Nephron progenitor cell (in vitro differentiated cells): Measurements from ENCODE around the gene PPP1R10.

Source experiments
- DNase-seq: peaks from one replicate; pipeline ENCODE4 v3.0.0; 2021
- H3K27ac Mint-ChIP-seq: 2 replicates; pipeline ENCODE4 v1.8.0; 2021; ENCODE audit warnings: mild to moderate bottlenecking, moderate library complexity, mixed read lengths
- H3K27me3 Mint-ChIP-seq: 2 replicates; pipeline ENCODE4 v1.8.0; 2021; ENCODE audit warnings: mild to moderate bottlenecking, low read depth, mixed read lengths; ENCODE audit not compliant: poor library complexity
- H3K36me3 Mint-ChIP-seq: 2 replicates; pipeline ENCODE4 v1.8.0; 2021; ENCODE audit warnings: low read depth, mixed read lengths
- H3K4me1 Mint-ChIP-seq: 2 replicates; pipeline ENCODE4 v1.8.0; 2021; ENCODE audit warnings: mixed read lengths
- H3K4me3 Mint-ChIP-seq: 2 replicates; pipeline ENCODE4 v1.8.0; 2021; ENCODE audit warnings: mild to moderate bottlenecking, moderate library complexity, mixed read lengths
- H3K9me3 Mint-ChIP-seq: 2 replicates; pipeline ENCODE4 v1.8.0; 2021; ENCODE audit warnings: mild to moderate bottlenecking, moderate library complexity, mixed read lengths
- TF ChIP-seq, protein P1 (sequence below): fragments of 200-600 bp; sonication (generic); IDR thresholded peaks from 2 replicates; pipeline ENCODE4 v1.5.0; 2021; ENCODE audit warnings: antibody characterized with exemption

Gene PPP1R10

DNA sequence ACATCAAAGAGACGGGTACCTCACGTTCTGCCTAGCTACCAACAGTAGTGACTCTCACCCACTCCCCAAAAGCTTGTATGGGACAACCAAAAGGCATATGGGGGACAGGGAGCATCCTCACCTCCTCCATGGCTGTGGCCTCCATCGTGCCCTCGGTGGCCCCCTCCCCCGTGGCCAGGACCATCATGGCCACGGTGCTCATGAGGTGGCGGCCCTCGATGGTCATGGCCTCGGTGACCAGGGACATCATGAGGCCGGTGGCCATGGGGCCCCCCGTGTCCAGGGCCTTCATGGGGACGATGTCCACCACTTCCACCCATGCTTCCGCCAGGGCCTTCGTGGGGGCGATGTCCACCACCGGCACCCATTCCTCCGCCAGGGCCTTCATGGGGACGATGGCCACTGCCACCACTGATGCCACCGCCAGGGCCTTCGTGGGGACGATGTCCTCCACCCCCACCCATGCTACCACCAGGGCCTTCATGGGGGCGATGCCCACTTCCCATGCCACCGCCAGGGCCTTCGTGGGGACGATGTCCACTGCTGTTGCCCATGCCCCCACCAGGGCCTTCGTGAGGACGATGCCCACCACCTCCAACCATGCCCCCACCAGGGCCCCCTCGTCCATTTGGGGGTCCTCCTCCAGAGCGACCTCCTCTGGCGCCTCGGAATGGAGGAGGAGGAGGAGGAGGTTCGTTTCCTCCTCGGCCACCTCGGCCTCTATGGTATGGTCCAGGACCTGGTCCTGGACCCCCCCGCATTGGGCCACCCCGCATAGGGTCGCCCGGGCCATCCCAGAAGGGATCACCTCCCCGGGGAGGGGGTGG, 15.0 kb downstream of the PPP1R10 start:
- Mint-ChIP-seq H3K27me3 (no peaks in the 10 kb centered on the region), H3K9me3 (no peaks in the 10 kb centered on the region), H3K4me3 (no peak overlapping the region), H3K4me1 (peaks cover 5% of the 10 kb centered on the region), H3K36me3 (peaks cover 68% of the 10 kb centered on the region), H3K27ac (peak overlapping the region; percentile 80)
- DNase-seq: no peak
- TF ChIP-seq, protein P1, sequence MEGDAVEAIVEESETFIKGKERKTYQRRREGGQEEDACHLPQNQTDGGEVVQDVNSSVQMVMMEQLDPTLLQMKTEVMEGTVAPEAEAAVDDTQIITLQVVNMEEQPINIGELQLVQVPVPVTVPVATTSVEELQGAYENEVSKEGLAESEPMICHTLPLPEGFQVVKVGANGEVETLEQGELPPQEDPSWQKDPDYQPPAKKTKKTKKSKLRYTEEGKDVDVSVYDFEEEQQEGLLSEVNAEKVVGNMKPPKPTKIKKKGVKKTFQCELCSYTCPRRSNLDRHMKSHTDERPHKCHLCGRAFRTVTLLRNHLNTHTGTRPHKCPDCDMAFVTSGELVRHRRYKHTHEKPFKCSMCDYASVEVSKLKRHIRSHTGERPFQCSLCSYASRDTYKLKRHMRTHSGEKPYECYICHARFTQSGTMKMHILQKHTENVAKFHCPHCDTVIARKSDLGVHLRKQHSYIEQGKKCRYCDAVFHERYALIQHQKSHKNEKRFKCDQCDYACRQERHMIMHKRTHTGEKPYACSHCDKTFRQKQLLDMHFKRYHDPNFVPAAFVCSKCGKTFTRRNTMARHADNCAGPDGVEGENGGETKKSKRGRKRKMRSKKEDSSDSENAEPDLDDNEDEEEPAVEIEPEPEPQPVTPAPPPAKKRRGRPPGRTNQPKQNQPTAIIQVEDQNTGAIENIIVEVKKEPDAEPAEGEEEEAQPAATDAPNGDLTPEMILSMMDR: no peak

DNA sequence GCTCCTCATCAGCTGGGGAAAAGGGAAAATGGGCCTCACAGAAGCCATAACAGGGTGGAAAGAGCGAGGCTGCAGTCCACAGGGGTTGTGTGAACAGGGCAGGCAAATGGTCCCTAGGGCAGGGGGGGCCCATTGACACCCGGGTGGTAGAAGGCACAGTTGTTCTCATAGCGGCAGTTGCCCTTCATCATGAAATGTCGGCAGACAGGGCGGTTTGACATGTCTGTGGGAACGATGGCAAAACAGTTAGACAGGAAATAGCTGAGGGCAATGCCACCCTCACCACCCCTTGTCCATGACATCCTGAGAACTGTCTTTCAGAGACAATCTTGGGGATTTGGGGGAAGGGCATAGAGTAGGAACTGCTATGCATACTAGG, 15.6 kb downstream of the PPP1R10 start:
- Mint-ChIP-seq H3K36me3 (peaks cover 65% of the 10 kb centered on the region), H3K27me3 (no peaks in the 10 kb centered on the region), H3K27ac (peak overlapping the region; percentile 80), H3K9me3 (no peaks in the 10 kb centered on the region), H3K4me1 (peaks cover 5% of the 10 kb centered on the region), H3K4me3 (no peak overlapping the region)
- TF ChIP-seq, protein P1: no peak
- no peak for DNase-seq

DNA sequence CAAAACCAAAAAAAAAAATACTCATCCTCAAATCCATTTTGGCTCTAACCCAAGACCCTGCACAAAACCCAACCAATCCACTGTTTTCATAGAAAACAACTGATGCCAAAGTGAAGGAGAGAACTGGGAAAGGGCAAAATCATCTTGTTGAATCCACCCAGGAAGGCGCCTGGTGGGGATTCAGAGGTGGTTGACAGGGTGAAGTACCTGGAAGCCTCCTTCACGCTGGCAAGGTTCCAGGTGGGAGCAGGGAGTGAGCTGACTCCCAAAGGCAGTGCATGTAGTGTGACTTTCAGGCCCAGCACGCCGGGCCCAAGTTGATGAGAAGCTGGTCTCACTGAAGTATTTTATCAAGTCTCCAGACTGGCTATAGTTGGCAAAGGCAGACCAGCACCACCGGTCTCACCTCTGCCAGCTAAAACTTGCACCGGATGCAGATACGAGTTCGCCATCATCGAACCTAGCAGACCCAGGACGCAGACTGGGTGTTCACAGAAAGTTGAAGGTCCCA, 16.5 kb downstream of the PPP1R10 start:
- Mint-ChIP-seq H3K4me3 (no peak overlapping the region), H3K9me3 (no peaks in the 10 kb centered on the region), H3K36me3 (peaks cover 58% of the 10 kb centered on the region), H3K27ac (peak overlapping the region; percentile 64), H3K27me3 (peaks cover 3% of the 10 kb centered on the region), H3K4me1 (peaks cover 5% of the 10 kb centered on the region)
- DNase-seq: no peak
- TF ChIP-seq, protein P1: no peak

DNA sequence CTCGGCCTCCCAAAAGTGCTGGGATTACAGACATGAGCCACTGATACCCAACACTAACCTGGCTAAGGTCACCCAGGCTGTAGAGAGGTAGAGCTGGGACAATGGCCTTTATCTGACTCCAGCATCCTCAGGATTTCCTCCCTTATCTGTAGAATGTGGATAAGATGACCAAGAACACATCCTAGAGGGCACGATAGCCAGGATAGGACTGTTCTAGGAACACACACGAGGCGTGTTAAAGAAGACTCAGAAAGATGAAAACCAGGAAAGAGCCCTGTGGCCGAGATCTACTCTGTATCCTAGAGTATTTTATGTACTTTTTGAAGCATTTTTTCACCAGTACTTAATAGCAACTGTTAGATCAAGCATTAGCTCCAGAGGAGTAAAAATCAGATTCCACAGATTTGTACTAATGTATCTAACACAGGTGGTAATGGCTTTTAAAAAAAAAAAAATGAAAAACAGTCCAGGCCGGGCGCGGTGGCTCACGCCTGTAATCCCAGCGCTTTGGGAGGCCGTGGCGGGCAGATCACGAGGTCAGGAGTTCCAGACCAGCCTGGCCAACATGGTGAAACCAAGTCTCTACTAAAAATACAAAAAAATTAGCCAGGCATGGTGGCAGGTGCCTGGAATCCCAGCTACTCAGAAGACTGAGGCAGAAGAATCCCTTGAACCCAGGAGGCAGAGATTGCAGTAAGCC, 17.3 kb downstream of the PPP1R10 start:
- Mint-ChIP-seq H3K27me3 (peaks cover 3% of the 10 kb centered on the region), H3K27ac (peak overlapping the region; percentile 97), H3K9me3 (no peaks in the 10 kb centered on the region), H3K4me3 (no peak overlapping the region), H3K36me3 (peaks cover 56% of the 10 kb centered on the region), H3K4me1 (peaks cover 5% of the 10 kb centered on the region)
- TF ChIP-seq, protein P1: no peak
- DNase-seq: no peak

DNA sequence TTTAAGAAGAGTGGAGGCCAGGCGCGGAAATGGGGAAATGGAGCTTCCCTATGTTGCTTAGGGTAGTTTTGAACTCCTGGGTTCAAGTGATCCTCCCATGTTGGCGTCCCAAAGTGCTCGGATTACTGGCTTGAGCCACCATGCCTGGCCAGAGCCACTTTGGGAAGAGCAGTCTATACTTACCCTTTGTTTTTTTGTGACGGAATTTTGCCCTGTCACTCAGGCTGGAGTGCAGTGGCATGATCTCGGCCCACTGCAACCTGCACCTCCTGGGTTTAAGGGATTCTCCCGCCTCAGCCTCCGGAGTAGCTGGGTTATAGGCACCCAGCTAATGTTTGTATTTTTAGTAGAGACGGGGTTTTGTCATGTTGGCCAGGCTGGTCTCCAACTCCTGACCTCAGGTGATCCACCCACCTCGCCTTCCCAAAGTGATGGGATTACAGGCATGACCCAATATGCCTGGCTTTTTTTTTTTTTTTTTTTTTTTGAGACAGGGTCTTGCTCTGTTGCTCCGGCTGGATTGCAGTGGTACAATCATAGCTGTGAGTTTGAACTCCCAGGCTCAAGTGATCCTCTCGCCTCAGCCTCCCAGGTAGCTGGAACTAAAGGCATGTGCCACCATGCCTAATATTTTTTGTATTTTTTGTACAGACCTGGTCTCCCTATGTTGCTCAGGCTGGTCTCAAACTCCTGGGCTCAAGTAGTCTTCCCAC, 18.0 kb downstream of the PPP1R10 start:
- peaks cover 53% of the 10 kb centered on the region for H3K36me3 Mint-ChIP-seq
- TF ChIP-seq, protein P1: no peak

More for the DNA sequence above, 18.0 kb downstream of the PPP1R10 start:
- Mint-ChIP-seq H3K27ac (peak overlapping the region; percentile 97), H3K27me3 (peaks cover 3% of the 10 kb centered on the region), H3K9me3 (no peaks in the 10 kb centered on the region), H3K4me1 (peaks cover 5% of the 10 kb centered on the region), H3K4me3 (no peak overlapping the region)
- no peak for DNase-seq
